Smooth muscle cell (in vitro differentiated cells): ENCODE measurements around the gene RNF112. TPM values are rescaled to one million over a fixed set of nuclear protein-coding genes. Genes with fewer than 3 reads are reported as not detected.

Experiments used
- DNase-seq: peaks from one replicate; lab custom pipeline; 2025; ENCODE audit not compliant: unreplicated experiment; lab: John Stamatoyannopoulos, UW
- H2AFZ ChIP-seq: fragments of 200-600 bp; sonication (generic); 2 replicates; pipeline ENCODE4 v1.6.0; 2016; ENCODE audit warnings: antibody characterized with exemption, low read depth, mild to moderate bottlenecking
- H3F3A ChIP-seq: fragments of 200-600 bp; sonication (generic); 2 replicates; pipeline ENCODE4 v1.6.0; 2017; ENCODE audit warnings: antibody characterized with exemption, low read depth
- H3K27ac ChIP-seq: fragments of 200-600 bp; sonication (generic); 2 replicates; pipeline ENCODE4 v1.5.1; 2016; ENCODE audit warnings: low read depth, mild to moderate bottlenecking
- H3K27me3 ChIP-seq: fragments of 200-600 bp; sonication (generic); 2 replicates; pipeline ENCODE4 v1.6.1; 2016; ENCODE audit warnings: low read depth, mild to moderate bottlenecking
- H3K36me3 ChIP-seq: fragments of 200-600 bp; sonication (generic); 2 replicates; pipeline ENCODE4 v1.5.1; 2016; ENCODE audit warnings: low read depth
- H3K4me1 ChIP-seq: fragments of 200-600 bp; sonication (generic); 2 replicates; pipeline ENCODE4 v1.5.1; 2016; ENCODE audit warnings: low read depth
- H3K4me2 ChIP-seq: fragments of 200-600 bp; sonication (generic); 2 replicates; pipeline ENCODE4 v1.6.0; 2016; ENCODE audit warnings: mild to moderate bottlenecking
- H3K4me3 ChIP-seq: fragments of 200-600 bp; sonication (generic); 2 replicates; pipeline ENCODE4 v1.5.1; 2016; ENCODE audit warnings: mild to moderate bottlenecking
- H3K79me2 ChIP-seq: fragments of 200-600 bp; sonication (generic); 2 replicates; pipeline ENCODE4 v1.6.0; 2016; ENCODE audit warnings: low read depth, mild to moderate bottlenecking
- H3K9ac ChIP-seq: fragments of 200-600 bp; sonication (generic); 2 replicates; pipeline ENCODE4 v1.6.0; 2016; ENCODE audit warnings: low read depth
- H3K9me3 ChIP-seq: fragments of 200-600 bp; sonication (generic); replicated peaks from 2 replicates; pipeline ENCODE4 v1.5.1; 2016; ENCODE audit warnings: low read depth
- H4K20me1 ChIP-seq: fragments of 200-600 bp; sonication (generic); 2 replicates; pipeline ENCODE4 v1.6.0; 2016; ENCODE audit warnings: low read depth
- CTCF ChIP-seq: fragments of 200-600 bp; sonication (generic); IDR thresholded peaks from 2 replicates; pipeline ENCODE4 v1.5.1; 2017; ENCODE audit warnings: borderline replicate concordance, mild to moderate bottlenecking, antibody characterized with exemption; ENCODE audit not compliant: insufficient read depth, poor library complexity, severe bottlenecking
- WGBS: methylation state at CpG from one replicate; pipeline ENCODE4 v1.1.7; 2016; ENCODE audit warnings: low lambda C conversion rate; 5-methylcytosine and 5-hydroxymethylcytosine counted together
- polyA plus RNA-seq: library from polyadenylated mRNA; unstranded; fragments of >200 nt; fragmentation: Nextera tagmentation; extraction: Ambion mirVana; gene quantifications from 2 replicates; pipeline ENCODE4 v1.2.1, GENCODE V29; 2016
- total RNA-seq: library from RNA; depleted of rRNA; stranded (reverse); fragments of >200 nt; gene quantifications from 2 replicates; pipeline ENCODE4 v1.2.3, GENCODE V29; 2014

RNF112 gene
- total and polyA plus RNA-seq, 2 experiments from 2014 or later = 4.6 to 7.2 TPM

DNA sequence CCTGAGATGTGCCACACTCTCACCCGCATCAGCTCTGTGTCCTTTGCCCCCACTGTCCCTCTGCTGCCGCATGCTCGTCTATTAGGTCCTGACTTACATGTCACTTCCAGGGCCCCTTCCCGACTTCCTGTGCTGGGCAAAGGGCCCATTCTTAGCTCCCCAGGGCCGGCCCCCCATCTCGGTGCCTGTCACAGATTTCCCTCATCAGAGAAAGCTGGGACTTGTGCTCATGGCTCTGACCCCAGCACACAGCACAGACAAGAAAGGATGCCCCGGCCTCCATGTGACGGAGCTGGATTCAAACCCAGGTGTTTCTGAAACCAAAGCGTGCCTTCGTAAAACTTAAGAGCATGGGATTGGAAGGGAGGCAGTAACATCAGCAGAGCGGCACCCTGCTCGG is 38.6 kb upstream of the RNF112 start:
- no peak for DNase-seq
- Histone ChIP-seq H3K4me1 (peaks cover 5% of the 10 kb centered on the region), H3K4me3 (no peak overlapping the region), H3K36me3 (no peaks in the 10 kb centered on the region), H3K4me2 (no peak overlapping the region), H3K79me2 (no peaks in the 10 kb centered on the region), H3K9me3 (no peaks in the 10 kb centered on the region), H2AFZ (no peak overlapping the region), H3F3A (peaks cover 20% of the 10 kb centered on the region), H3K27ac (no peak overlapping the region), H3K9ac (no peak overlapping the region), H3K27me3 (no peaks in the 10 kb centered on the region), H4K20me1 (no peaks in the 10 kb centered on the region)
- WGBS = 97% methylated on average over 12 of the region's 12 CpGs
- no peak for TF ChIP-seq CTCF

- no peak overlapping the region for H3K4me3 ChIP-seq
- H3K36me3 ChIP-seq = no peaks in the 10 kb centered on the region
- H3K9ac ChIP-seq = no peak overlapping the region
- H4K20me1 ChIP-seq = no peaks in the 10 kb centered on the region
- no peaks in the 10 kb centered on the region for H3K9me3 ChIP-seq
- no peak overlapping the region for H3K27ac ChIP-seq
- H3K79me2 ChIP-seq = no peaks in the 10 kb centered on the region
- no peak overlapping the region for H3K4me2 ChIP-seq
- no peaks in the 10 kb centered on the region for H3K27me3 ChIP-seq
- peaks cover 5% of the 10 kb centered on the region for H3K4me1 ChIP-seq
- no peak for TF ChIP-seq CTCF
- no peak for DNase-seq
- 86% methylated on average over 8 of the region's 8 CpGs for WGBS
- H3F3A ChIP-seq = peaks cover 21% of the 10 kb centered on the region
- no peak overlapping the region for H2AFZ ChIP-seq
Measured at GRCh38 chr17:19372866-19373504, 38.0 kb upstream of the RNF112 start.

DNA sequence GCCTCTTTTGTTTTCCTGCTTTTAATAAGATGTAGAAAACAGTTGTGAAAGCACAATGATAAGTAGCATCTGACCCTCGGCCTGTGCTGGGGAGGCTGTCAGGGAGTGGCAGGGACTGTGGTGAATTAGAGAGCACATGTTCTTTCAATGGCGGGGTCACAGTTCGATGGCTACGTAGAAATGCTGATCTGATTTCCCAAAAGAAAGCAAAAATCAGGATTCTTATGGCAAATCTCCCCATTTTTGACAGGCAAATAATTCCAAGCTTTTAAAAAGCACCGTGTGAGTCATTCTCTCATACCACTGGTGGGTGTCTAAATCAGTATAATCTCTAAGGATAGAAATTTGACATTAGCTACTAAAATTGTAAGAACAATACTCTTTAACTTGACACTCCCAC is 36.9 kb upstream of the RNF112 start:
- H3K36me3 ChIP-seq = no peaks in the 10 kb centered on the region
- no peak overlapping the region for H3K9ac ChIP-seq
- DNase-seq = no peak
- no peak overlapping the region for H2AFZ ChIP-seq
- H3K27me3 ChIP-seq = no peaks in the 10 kb centered on the region
- peaks cover 5% of the 10 kb centered on the region for H3K4me1 ChIP-seq
- WGBS = 75% methylated on average over 5 of the region's 5 CpGs
- no peaks in the 10 kb centered on the region for H3K9me3 ChIP-seq
- peaks cover 21% of the 10 kb centered on the region for H3F3A ChIP-seq
- no peak overlapping the region for H3K27ac ChIP-seq
- peaks cover 7% of the 10 kb centered on the region for H3K79me2 ChIP-seq
- H3K4me2 ChIP-seq = no peak overlapping the region
- H3K4me3 ChIP-seq = no peak overlapping the region
- TF ChIP-seq CTCF = no peak
- H4K20me1 ChIP-seq = no peaks in the 10 kb centered on the region

- 100% methylated on average over 1 of the region's 1 CpG for WGBS
- no peak overlapping the region for H3K27ac ChIP-seq
- TF ChIP-seq CTCF = no peak
- H3K9me3 ChIP-seq = no peaks in the 10 kb centered on the region
- H3F3A ChIP-seq = peaks cover 21% of the 10 kb centered on the region
- no peaks in the 10 kb centered on the region for H3K27me3 ChIP-seq
- peaks cover 15% of the 10 kb centered on the region for H4K20me1 ChIP-seq
- no peak overlapping the region for H3K4me3 ChIP-seq
- H3K9ac ChIP-seq = no peak overlapping the region
- no peak for DNase-seq
- H3K4me1 ChIP-seq = peaks cover 8% of the 10 kb centered on the region
- peaks cover 23% of the 10 kb centered on the region for H3K79me2 ChIP-seq
- H3K4me2 ChIP-seq = no peak overlapping the region
- H2AFZ ChIP-seq = no peak overlapping the region
- no peaks in the 10 kb centered on the region for H3K36me3 ChIP-seq
Measured at GRCh38 chr17:19375732-19376131, 35.3 kb upstream of the RNF112 start.
